K562 (cell line): Measurements from ENCODE around the gene DNAJA1. TPM values are rescaled to one million over a fixed set of nuclear protein-coding genes. Genes with fewer than 3 reads are reported as not detected.
A peak's percentile ranks its signal among the peaks of the same experiment; 100 is the strongest.

ENCODE experiments used
- ATAC-seq: fragments of 200-7000 bp; cut with Tn5 transposase; 3 replicates; pipeline ENCODE4 v1.9.1; 2020; ENCODE audit warnings: moderate library complexity
- BruUV-seq: library from RNA; stranded (reverse); fragments of 400-500 nt; replicated peaks from 2 replicates; lab custom pipeline; 2021; lab: Mats Ljungman, UMichigan
- CTCF ChIA-PET: fragments of 300-600 bp; formaldehyde crosslinking; extraction: SDS; loops from one replicate; lab custom pipeline; 2021; ENCODE audit warnings: low intra/inter-chr PET ratio; lab: Yijun Ruan, JAX
- POLR2A ChIA-PET: fragments of 300-600, 350-650 bp; sonication (Branson Sonifier 250); formaldehyde crosslinking; extraction: SDS; loops from one replicate; lab custom pipeline; 2021; ENCODE audit warnings: antibody characterized with exemption, inconsistent platforms; lab: Yijun Ruan, JAX
- DNase-seq, 4 experiments: peaks; one replicate each; pipeline versions ENCODE4 v3.0.0 to v3.0.0-alpha.2; 2011 to 2018; ENCODE audit warnings: low spot score in 3 of 4, mixed read lengths in 3 of 4; ENCODE audit errors: extremely low read depth in 1 of 4
- FAIRE-seq: peaks from 2 replicates; lab custom pipeline; 2011; peaks lifted over from hg19 to GRCh38; lab: Jason Lieb, UNC
- H2AFZ ChIP-seq: 2 replicates; pipeline ENCODE4 v1.6.0; 2011; ENCODE audit warnings: low read depth, low read length, control low read depth, inconsistent platforms
- H3K27ac ChIP-seq: fragments of 200-600 bp; 3 replicates; pipeline ENCODE4 v1.8.0; 2011; ENCODE audit warnings: low read depth, mild to moderate bottlenecking, control low read depth, inconsistent platforms, low read length, moderate library complexity, mixed read lengths; ENCODE audit errors: extremely low read depth
- H3K27me3 ChIP-seq, 2 experiments: fragments of 300-600 bp in 1 of 2; 2 replicates in 1 of 2; 3 replicates in 1 of 2; pipeline versions ENCODE4 v1.6.0 to v1.8.0; 2011; ENCODE audit warnings: inconsistent platforms in 2 of 2, low read length in 2 of 2, mild to moderate bottlenecking in 1 of 2, mixed read lengths in 1 of 2, moderate library complexity in 1 of 2; ENCODE audit not compliant: control insufficient read depth in 2 of 2, insufficient read depth in 2 of 2
- H3K36me3 ChIP-seq: fragments of 300-600 bp; 3 replicates; pipeline ENCODE4 v1.8.0; 2011; ENCODE audit warnings: mild to moderate bottlenecking, low read length, inconsistent platforms; ENCODE audit not compliant: control insufficient read depth, insufficient read depth
- H3K4me1 ChIP-seq, 2 experiments: fragments of 200-600 bp in 1 of 2; replicated peaks in 1 of 2; 2 replicates in 1 of 2; 3 replicates in 1 of 2; pipeline versions ENCODE4 v1.5.1 to v1.8.0; 2011; ENCODE audit warnings: inconsistent platforms in 2 of 2, low read length in 2 of 2, mild to moderate bottlenecking in 1 of 2, mixed read lengths in 1 of 2, moderate library complexity in 1 of 2; ENCODE audit not compliant: control insufficient read depth in 2 of 2, insufficient read depth in 2 of 2
- H3K4me2 ChIP-seq: 2 replicates; pipeline ENCODE4 v1.6.1; 2011; ENCODE audit warnings: low read length, control low read depth, inconsistent platforms, mixed read lengths; ENCODE audit not compliant: insufficient read depth
- H3K4me3 ChIP-seq: fragments of 200-600 bp; sonication (generic), shearing (Covaris generic); 2 replicates; pipeline ENCODE4 v1.5.1; 2016; ENCODE audit warnings: control low read depth, inconsistent platforms
- H3K79me2 ChIP-seq: fragments of 200-600 bp; 3 replicates; pipeline ENCODE4 v1.8.0; 2011; ENCODE audit warnings: low read length, inconsistent platforms; ENCODE audit not compliant: control insufficient read depth, insufficient read depth
- H3K9ac ChIP-seq, 2 experiments: 2 replicates each; pipeline versions ENCODE4 v1.6.0 to v1.6.1; 2011; ENCODE audit warnings: low read depth in 2 of 2, low read length in 2 of 2, control low read depth in 1 of 2, inconsistent platforms in 1 of 2, mild to moderate bottlenecking in 1 of 2, mixed read lengths in 1 of 2; ENCODE audit not compliant: insufficient read depth in 1 of 2
- H3K9me1 ChIP-seq: one replicate; pipeline ENCODE4 v1.6.0; 2011; ENCODE audit warnings: inconsistent platforms, mild to moderate bottlenecking, low read length, moderate library complexity; ENCODE audit not compliant: control insufficient read depth, insufficient read depth
- H3K9me3 ChIP-seq: replicated peaks from 2 replicates; pipeline ENCODE4 v1.5.1; 2011; ENCODE audit warnings: low read depth, low read length, inconsistent platforms; ENCODE audit not compliant: control insufficient read depth, insufficient read depth
- H4K20me1 ChIP-seq: replicated peaks from 2 replicates; pipeline ENCODE4 v1.6.1; 2011; ENCODE audit warnings: low read length, inconsistent platforms, mixed read lengths; ENCODE audit not compliant: control insufficient read depth, insufficient read depth
- POLR2G ChIP-seq: fragments of 200-400 bp; formaldehyde crosslinking; IDR thresholded peaks from 2 replicates; pipeline ENCODE4 v1.6.1; 2017; ENCODE audit warnings: low read depth, mild to moderate bottlenecking, antibody characterized with exemption, low read length, moderate library complexity
- RBFOX2 ChIP-seq: fragments of 200-400 bp; formaldehyde crosslinking; IDR thresholded peaks from 2 replicates; pipeline ENCODE4 v1.6.1; 2017; ENCODE audit warnings: low read depth, mild to moderate bottlenecking, low read length, moderate library complexity
- ZBTB33 ChIP-seq: sonication (generic); formaldehyde crosslinking; IDR thresholded peaks from 2 replicates; pipeline ENCODE4 v1.8.1; 2023; ENCODE audit warnings: mild to moderate bottlenecking, missing genetic modification reagents
- ZNF41 ChIP-seq: fragments of 250-450 bp; sonication (Bioruptor Pico); conservative IDR thresholded peaks from 2 replicates; pipeline ENCODE4 v1.4.0; 2020; ENCODE audit warnings: mild to moderate bottlenecking
- WGBS: fragments of 100-300 bp; shearing (Covaris generic); methylation state at CpG from one replicate; pipeline ENCODE4 v1.1.6; 2016; ENCODE audit warnings: low coverage, mixed read lengths; ENCODE audit not compliant: insufficient coverage; ENCODE audit errors: missing lambda C conversion rate; 5-methylcytosine and 5-hydroxymethylcytosine counted together
- in situ Hi-C: fragments of 300-500 bp; cut with MboI; formaldehyde crosslinking; loops from 4 replicates; pipeline ENCODE4 v1.15.0; 2018; ENCODE audit warnings: inconsistent platforms, mixed read lengths
- intact Hi-C: fragments of 100-400 bp; cut with micrococcal nuclease; formaldehyde crosslinking; loops from 2 replicates; pipeline ENCODE4 v1.14.2; 2022
- polyA plus RNA-seq, 8 experiments: library from polyadenylated mRNA; depleted of rRNA in 4 of 8; stranded (reverse) in 5 of 8; unstranded in 3 of 8; fragments of >200 nt; fragmentation: Nextera tagmentation in 2 of 8; fragmentation: Illumina TruSeq in 1 of 8; extraction: Ambion mirVana in 2 of 8; extraction: Trizol in 1 of 8; gene quantifications; 2 replicates each; pipeline versions ENCODE4 v1.2.1 to v1.2.3, GENCODE V29; 2011 to 2014; ENCODE audit warnings: inconsistent platforms in 1 of 8, missing spikeins in 1 of 8
- total RNA-seq, 7 experiments: library from RNA; depleted of rRNA in 6 of 7; stranded (reverse); fragments of >200 nt in 6 of 7; fragmentation: Illumina TruSeq in 2 of 7; extraction: Trizol in 2 of 7; gene quantifications; 2 replicates each; pipeline versions ENCODE4 v1.2.1 to v1.2.3, GENCODE V29; 2011 to 2021; ENCODE audit warnings: low replicate concordance in 1 of 7

Gene DNAJA1
- total and polyA plus RNA-seq, 9 of the 15 experiments (the other 6 are each of a cell fraction or from before 2014, with no cell fraction given): 109 to 359 (median 175) TPM

- Histone ChIP-seq H3K27ac (no peak overlapping the region), H3K27me3 (no peaks in the 10 kb centered on the region), H2AFZ (no peak overlapping the region), H3K4me2 (no peak overlapping the region), H3K79me2 (no peaks in the 10 kb centered on the region), H3K9ac (no peak overlapping the region), H3K36me3 (peaks cover 47% of the 10 kb centered on the region; the same call in 2 of the 3 replicates), H4K20me1 (no peaks in the 10 kb centered on the region), H3K9me1 (no peaks in the 10 kb centered on the region), H3K4me3 (no peak overlapping the region), H3K9me3 (no peaks in the 10 kb centered on the region), H3K4me1 (no peaks in the 10 kb centered on the region)
- peak in 2 of 4 experiments; percentile 6 to 12 for DNase-seq
- intact Hi-C loops (no loop called here), in situ Hi-C loops (no loop called here)
- CTCF ChIA-PET: no interaction called here
- ATAC-seq: no peak
- FAIRE-seq: no peak
- no TSS peak for BruUV-seq
- WGBS: 89% methylated on average over 25 of the region's 41 CpGs
- TF ChIP-seq ZBTB33 (peak; percentile 83), ZNF41 (no peak), POLR2G (peak; percentile 56), RBFOX2 (peak; percentile 37; the same call in 1 of the 2 replicates)
- POLR2A ChIA-PET: interaction anchor here (1.5 to 1.9 kb wide), 2 partner anchors 10 to 19 kb away, joined by 6 to 7 read pairs; partner anchors contain the start of gene DNAJA1
Observed at GRCh38 chr9:33044162-33044673, 19.1 kb downstream of the DNAJA1 start.
